K562 (cell line): ENCODE measurements around the gene MAST1. TPM values are rescaled to one million over a fixed set of nuclear protein-coding genes. Genes with fewer than 3 reads are reported as not detected.

Experiments used
- ATF7 ChIP-seq: fragments of 450-650 bp; IDR thresholded peaks from 2 replicates; pipeline ENCODE4 v1.7.1; 2014; ENCODE audit warnings: mild to moderate bottlenecking, moderate library complexity
- ELF2 ChIP-seq: fragments of 250-450 bp; sonication (Bioruptor Pico); IDR thresholded peaks from 2 replicates; pipeline ENCODE4 v1.5.0; 2021; ENCODE audit warnings: mild to moderate bottlenecking
- EP300 ChIP-seq: IDR thresholded peaks from 2 replicates; pipeline ENCODE4 v1.6.1; 2012; ENCODE audit warnings: low read length, improper control_type of control experiment
- ESRRA ChIP-seq: fragments of 450-650 bp; IDR thresholded peaks from 2 replicates; pipeline ENCODE4 v1.6.1; 2014; ENCODE audit warnings: low read depth, mild to moderate bottlenecking, moderate library complexity, borderline replicate concordance
- FOXK2 ChIP-seq, 2 experiments: fragments of 450-650 bp; IDR thresholded peaks in 1 of 2; conservative IDR thresholded peaks in 1 of 2; 2 replicates each; pipeline ENCODE4 v1.6.1; 2016; ENCODE audit warnings: low read depth in 2 of 2, mild to moderate bottlenecking in 1 of 2
- HDGF ChIP-seq: fragments of 450-650 bp; IDR thresholded peaks from 2 replicates; pipeline ENCODE4 v1.6.1; 2016
- PHB ChIP-seq: fragments of 250-450 bp; sonication (Bioruptor Pico); IDR thresholded peaks from 2 replicates; pipeline ENCODE4 v1.5.0; 2021
- RB1 ChIP-seq: fragments of 450-650 bp; IDR thresholded peaks from 2 replicates; pipeline ENCODE4 v1.6.1; 2017; ENCODE audit warnings: low read depth, mild to moderate bottlenecking
- RBM17 ChIP-seq: fragments of 200-400 bp; formaldehyde crosslinking; IDR thresholded peaks from 2 replicates; pipeline ENCODE4 v1.6.1; 2017; ENCODE audit warnings: low read depth, mild to moderate bottlenecking, low read length, borderline replicate concordance
- SAFB2 ChIP-seq: fragments of 200-400 bp; formaldehyde crosslinking; IDR thresholded peaks from 2 replicates; pipeline ENCODE4 v1.6.1; 2018; ENCODE audit warnings: borderline replicate concordance, low read length, low read depth, moderate library complexity; ENCODE audit not compliant: severe bottlenecking
- TBL1XR1 ChIP-seq, 2 experiments: IDR thresholded peaks; 2 replicates each; pipeline ENCODE4 v1.6.1; 2012; ENCODE audit warnings: improper control_type of control experiment in 2 of 2, low read length in 2 of 2, mild to moderate bottlenecking in 1 of 2
- ZBTB17 ChIP-seq: fragments of 450-650 bp; formaldehyde crosslinking; IDR thresholded peaks from 2 replicates; pipeline ENCODE4 v1.4.0; 2020; ENCODE audit warnings: mild to moderate bottlenecking
- ZNF121 ChIP-seq: sonication (generic); formaldehyde crosslinking; conservative IDR thresholded peaks from 2 replicates; pipeline ENCODE4 v1.8.0; 2022; ENCODE audit warnings: missing genetic modification reagents
- ZNF583 ChIP-seq: fragments of 250-450 bp; sonication (Bioruptor Pico); IDR thresholded peaks from 2 replicates; pipeline ENCODE4 v1.4.0; 2020
- polyA plus RNA-seq, 8 experiments: library from polyadenylated mRNA; depleted of rRNA in 4 of 8; stranded (reverse) in 5 of 8; unstranded in 3 of 8; fragments of >200 nt; fragmentation: Nextera tagmentation in 2 of 8; fragmentation: Illumina TruSeq in 1 of 8; extraction: Ambion mirVana in 2 of 8; extraction: Trizol in 1 of 8; gene quantifications; 2 replicates each; pipeline versions ENCODE4 v1.2.1 to v1.2.3, GENCODE V29; 2011 to 2014; ENCODE audit warnings: inconsistent platforms in 1 of 8, missing spikeins in 1 of 8
- total RNA-seq, 7 experiments: library from RNA; depleted of rRNA in 6 of 7; stranded (reverse); fragments of >200 nt in 6 of 7; fragmentation: Illumina TruSeq in 2 of 7; extraction: Trizol in 2 of 7; gene quantifications; 2 replicates each; pipeline versions ENCODE4 v1.2.1 to v1.2.3, GENCODE V29; 2011 to 2021; ENCODE audit warnings: low replicate concordance in 1 of 7
- TF ChIP-seq, protein P1 (sequence below): fragments of 450-650 bp; IDR thresholded peaks from 2 replicates; pipeline ENCODE4 v1.6.1; 2016; ENCODE audit warnings: borderline replicate concordance
- TF ChIP-seq, protein P2 (sequence below): IDR thresholded peaks from 2 replicates; pipeline ENCODE4 v1.6.1; 2012; ENCODE audit warnings: low read depth, low read length, improper control_type of control experiment, borderline replicate concordance
- TF ChIP-seq, protein P3 (sequence below): fragments of 450-650 bp; formaldehyde crosslinking; IDR thresholded peaks from 2 replicates; pipeline ENCODE4 v1.4.0; 2020; ENCODE audit warnings: mild to moderate bottlenecking, moderate library complexity
- TF ChIP-seq, protein P4 (sequence below): sonication (generic); formaldehyde crosslinking; IDR thresholded peaks from 2 replicates; pipeline ENCODE4 v1.8.1; 2022; ENCODE audit warnings: missing genetic modification reagents
- TF ChIP-seq, protein P5 (sequence below): sonication (generic); formaldehyde crosslinking; IDR thresholded peaks from 2 replicates; pipeline ENCODE4 v1.8.0; 2022; ENCODE audit warnings: mild to moderate bottlenecking, missing genetic modification reagents
- TF ChIP-seq, protein P6 (sequence below): sonication (generic); formaldehyde crosslinking; IDR thresholded peaks from 2 replicates; pipeline ENCODE4 v1.5.0; 2020; ENCODE audit warnings: missing genetic modification reagents

MAST1 gene
- total and polyA plus RNA-seq, 9 of the 15 experiments (the other 6 are each of a cell fraction or from before 2014, with no cell fraction given): 0.48 to 10.3 (median 3.9) TPM

DNA sequence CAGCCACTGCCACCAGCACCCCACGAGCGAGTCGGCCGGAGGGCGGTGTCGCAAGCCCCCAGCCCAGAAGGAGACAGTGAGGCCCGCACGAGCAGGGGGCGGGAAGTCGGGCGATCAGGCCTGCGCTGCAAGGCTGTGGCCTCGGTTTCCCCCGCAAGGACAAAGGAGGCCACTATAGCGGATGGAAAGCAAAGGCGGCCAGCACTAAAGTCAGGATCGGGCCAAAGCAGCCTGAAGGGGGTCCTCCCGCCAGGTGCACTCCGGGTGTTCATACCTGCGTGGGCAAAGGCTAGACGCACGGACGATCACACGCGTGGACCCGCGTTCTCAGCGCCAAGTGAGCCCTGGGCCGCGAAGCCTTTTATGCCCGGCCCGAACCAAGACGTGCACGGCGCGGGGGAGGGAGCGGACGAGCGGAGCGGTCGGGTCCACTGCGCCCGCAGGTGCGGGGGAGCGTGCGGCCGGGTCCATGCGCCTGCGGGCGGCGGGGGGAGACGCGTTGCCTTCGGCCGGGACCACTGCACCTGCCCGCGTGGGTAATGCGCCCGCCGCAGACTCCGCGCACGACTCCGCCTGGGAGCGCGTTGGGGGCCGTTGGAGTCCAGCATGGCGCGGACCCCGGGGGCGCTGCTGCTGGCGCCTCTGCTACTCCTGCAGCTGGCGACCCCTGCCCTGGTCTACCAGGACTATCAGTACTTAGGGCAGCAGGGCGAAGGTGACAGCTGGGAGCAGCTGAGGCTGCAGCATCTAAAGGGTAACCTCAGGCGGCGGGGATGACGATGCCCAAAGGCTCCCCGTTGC lies 36.6 kb upstream of the MAST1 start, which contains the start of the genes PRDX2 and THSD8 (continued):
- TF ChIP-seq, protein P1, sequence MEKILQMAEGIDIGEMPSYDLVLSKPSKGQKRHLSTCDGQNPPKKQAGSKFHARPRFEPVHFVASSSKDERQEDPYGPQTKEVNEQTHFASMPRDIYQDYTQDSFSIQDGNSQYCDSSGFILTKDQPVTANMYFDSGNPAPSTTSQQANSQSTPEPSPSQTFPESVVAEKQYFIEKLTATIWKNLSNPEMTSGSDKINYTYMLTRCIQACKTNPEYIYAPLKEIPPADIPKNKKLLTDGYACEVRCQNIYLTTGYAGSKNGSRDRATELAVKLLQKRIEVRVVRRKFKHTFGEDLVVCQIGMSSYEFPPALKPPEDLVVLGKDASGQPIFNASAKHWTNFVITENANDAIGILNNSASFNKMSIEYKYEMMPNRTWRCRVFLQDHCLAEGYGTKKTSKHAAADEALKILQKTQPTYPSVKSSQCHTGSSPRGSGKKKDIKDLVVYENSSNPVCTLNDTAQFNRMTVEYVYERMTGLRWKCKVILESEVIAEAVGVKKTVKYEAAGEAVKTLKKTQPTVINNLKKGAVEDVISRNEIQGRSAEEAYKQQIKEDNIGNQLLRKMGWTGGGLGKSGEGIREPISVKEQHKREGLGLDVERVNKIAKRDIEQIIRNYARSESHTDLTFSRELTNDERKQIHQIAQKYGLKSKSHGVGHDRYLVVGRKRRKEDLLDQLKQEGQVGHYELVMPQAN: peak; percentile 54; the same call in 1 of the 2 replicates
- TF ChIP-seq, protein P2, sequence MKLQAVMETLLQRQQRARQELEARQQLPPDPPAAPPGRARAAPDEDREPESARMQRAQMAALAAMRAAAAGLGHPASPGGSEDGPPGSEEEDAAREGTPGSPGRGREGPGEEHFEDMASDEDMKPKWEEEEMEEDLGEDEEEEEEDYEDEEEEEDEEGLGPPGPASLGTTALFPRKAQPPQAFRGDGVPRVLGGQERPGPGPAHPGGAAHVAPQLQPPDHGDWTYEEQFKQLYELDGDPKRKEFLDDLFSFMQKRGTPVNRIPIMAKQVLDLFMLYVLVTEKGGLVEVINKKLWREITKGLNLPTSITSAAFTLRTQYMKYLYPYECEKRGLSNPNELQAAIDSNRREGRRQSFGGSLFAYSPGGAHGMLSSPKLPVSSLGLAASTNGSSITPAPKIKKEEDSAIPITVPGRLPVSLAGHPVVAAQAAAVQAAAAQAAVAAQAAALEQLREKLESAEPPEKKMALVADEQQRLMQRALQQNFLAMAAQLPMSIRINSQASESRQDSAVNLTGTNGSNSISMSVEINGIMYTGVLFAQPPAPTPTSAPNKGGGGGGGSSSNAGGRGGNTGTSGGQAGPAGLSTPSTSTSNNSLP: peak; percentile 59; the same call in 1 of the 2 replicates
- TF ChIP-seq ESRRA (peak; percentile 68), EP300 (peak; percentile 3; the same call in 1 of the 2 replicates), TBL1XR1 (IDR thresholded peaks at IDR 0.05; ENCODE audit: low read length in 2 of 2) (peak in 1 of 2 experiments; percentile 39; a peak in 1 of 4 replicates), ZNF583 (CRISPR knock-in tag) (no peak), RBM17 (no peak), ELF2 (CRISPR knock-in tag) (no peak), SAFB2 (no peak), ATF7 (peak; percentile 100), RB1 (peak; percentile 90), HDGF (peak; percentile 67; the same call in 1 of the 2 replicates), FOXK2 (conservative IDR thresholded peaks at IDR 0.05 in 1 of 2, IDR thresholded peaks at IDR 0.05 in 1 of 2; ENCODE audit: low read depth in 2 of 2) (peak in 1 of 2 experiments; percentile 99; a peak in 2 of 4 replicates), PHB (CRISPR knock-in tag) (no peak), ZNF121 (CRISPR knock-in tag) (no peak), ZBTB17 (no peak; the same call in 1 of the 2 replicates)
- TF ChIP-seq, protein P3, sequence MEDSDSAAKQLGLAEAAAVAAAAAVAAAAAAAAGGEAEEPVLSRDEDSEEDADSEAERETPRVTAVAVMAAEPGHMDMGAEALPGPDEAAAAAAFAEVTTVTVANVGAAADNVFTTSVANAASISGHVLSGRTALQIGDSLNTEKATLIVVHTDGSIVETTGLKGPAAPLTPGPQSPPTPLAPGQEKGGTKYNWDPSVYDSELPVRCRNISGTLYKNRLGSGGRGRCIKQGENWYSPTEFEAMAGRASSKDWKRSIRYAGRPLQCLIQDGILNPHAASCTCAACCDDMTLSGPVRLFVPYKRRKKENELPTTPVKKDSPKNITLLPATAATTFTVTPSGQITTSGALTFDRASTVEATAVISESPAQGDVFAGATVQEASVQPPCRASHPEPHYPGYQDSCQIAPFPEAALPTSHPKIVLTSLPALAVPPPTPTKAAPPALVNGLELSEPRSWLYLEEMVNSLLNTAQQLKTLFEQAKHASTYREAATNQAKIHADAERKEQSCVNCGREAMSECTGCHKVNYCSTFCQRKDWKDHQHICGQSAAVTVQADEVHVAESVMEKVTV: no peak
- TF ChIP-seq, protein P4, sequence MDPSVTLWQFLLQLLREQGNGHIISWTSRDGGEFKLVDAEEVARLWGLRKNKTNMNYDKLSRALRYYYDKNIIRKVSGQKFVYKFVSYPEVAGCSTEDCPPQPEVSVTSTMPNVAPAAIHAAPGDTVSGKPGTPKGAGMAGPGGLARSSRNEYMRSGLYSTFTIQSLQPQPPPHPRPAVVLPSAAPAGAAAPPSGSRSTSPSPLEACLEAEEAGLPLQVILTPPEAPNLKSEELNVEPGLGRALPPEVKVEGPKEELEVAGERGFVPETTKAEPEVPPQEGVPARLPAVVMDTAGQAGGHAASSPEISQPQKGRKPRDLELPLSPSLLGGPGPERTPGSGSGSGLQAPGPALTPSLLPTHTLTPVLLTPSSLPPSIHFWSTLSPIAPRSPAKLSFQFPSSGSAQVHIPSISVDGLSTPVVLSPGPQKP (CRISPR knock-in tag): no peak
- TF ChIP-seq, protein P5, sequence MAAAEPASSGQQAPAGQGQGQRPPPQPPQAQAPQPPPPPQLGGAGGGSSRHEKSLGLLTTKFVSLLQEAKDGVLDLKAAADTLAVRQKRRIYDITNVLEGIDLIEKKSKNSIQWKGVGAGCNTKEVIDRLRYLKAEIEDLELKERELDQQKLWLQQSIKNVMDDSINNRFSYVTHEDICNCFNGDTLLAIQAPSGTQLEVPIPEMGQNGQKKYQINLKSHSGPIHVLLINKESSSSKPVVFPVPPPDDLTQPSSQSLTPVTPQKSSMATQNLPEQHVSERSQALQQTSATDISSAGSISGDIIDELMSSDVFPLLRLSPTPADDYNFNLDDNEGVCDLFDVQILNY (CRISPR knock-in tag): peak; percentile 88
- TF ChIP-seq, protein P6, sequence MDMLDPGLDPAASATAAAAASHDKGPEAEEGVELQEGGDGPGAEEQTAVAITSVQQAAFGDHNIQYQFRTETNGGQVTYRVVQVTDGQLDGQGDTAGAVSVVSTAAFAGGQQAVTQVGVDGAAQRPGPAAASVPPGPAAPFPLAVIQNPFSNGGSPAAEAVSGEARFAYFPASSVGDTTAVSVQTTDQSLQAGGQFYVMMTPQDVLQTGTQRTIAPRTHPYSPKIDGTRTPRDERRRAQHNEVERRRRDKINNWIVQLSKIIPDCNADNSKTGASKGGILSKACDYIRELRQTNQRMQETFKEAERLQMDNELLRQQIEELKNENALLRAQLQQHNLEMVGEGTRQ (CRISPR knock-in tag): no peak
